GM23338 (cell line): ENCODE results near the gene RYR3. TPM values are rescaled to one million over a fixed set of nuclear protein-coding genes. Genes with fewer than 3 reads are reported as not detected.

Source experiments
- ATAC-seq: fragments of 200-7000 bp; cut with Tn5 transposase; 3 replicates; pipeline ENCODE4 v1.9.1; 2020
- DNase-seq: peaks from one replicate; pipeline ENCODE4 v3.0.0-alpha.2; 2015; ENCODE audit warnings: low spot score
- H2AFZ ChIP-seq: fragments of 200-600 bp; sonication (generic); 2 replicates; pipeline ENCODE4 v1.8.0; 2016; ENCODE audit warnings: antibody characterized with exemption, mild to moderate bottlenecking, moderate library complexity
- H3F3A ChIP-seq: fragments of 200-600 bp; sonication (generic); replicated peaks from 2 replicates; pipeline ENCODE4 v1.8.0; 2017; ENCODE audit warnings: antibody characterized with exemption, mixed run types, low read depth
- H3K27ac ChIP-seq: fragments of 200-600 bp; sonication (generic); 2 replicates; pipeline ENCODE4 v1.6.1; 2016; ENCODE audit warnings: low read depth
- H3K27me3 ChIP-seq: fragments of 200-600 bp; sonication (generic); 2 replicates; pipeline ENCODE4 v1.8.0; 2016; ENCODE audit warnings: mild to moderate bottlenecking, mixed run types, moderate library complexity; ENCODE audit not compliant: insufficient read depth
- H3K36me3 ChIP-seq: fragments of 200-600 bp; sonication (generic); 2 replicates; pipeline ENCODE4 v1.8.0; 2016; ENCODE audit warnings: mild to moderate bottlenecking; ENCODE audit not compliant: insufficient read depth
- H3K4me1 ChIP-seq: fragments of 200-600 bp; sonication (generic); 2 replicates; pipeline ENCODE4 v1.8.0; 2016; ENCODE audit warnings: mild to moderate bottlenecking, moderate library complexity; ENCODE audit not compliant: insufficient read depth
- H3K4me2 ChIP-seq: fragments of 200-600 bp; sonication (generic); 2 replicates; pipeline ENCODE4 v1.7.1; 2017; ENCODE audit warnings: mixed run types
- H3K4me3 ChIP-seq: fragments of 200-600 bp; sonication (generic); 2 replicates; pipeline ENCODE4 v1.6.1; 2016; ENCODE audit warnings: mixed run types
- H3K79me2 ChIP-seq: fragments of 200-600 bp; sonication (generic); replicated peaks from 2 replicates; pipeline ENCODE4 v1.8.0; 2017; ENCODE audit warnings: mild to moderate bottlenecking; ENCODE audit not compliant: insufficient read depth
- H3K9me2 ChIP-seq: fragments of 200-600 bp; sonication (generic); 2 replicates; pipeline ENCODE4 v1.8.0; 2017; ENCODE audit not compliant: insufficient read depth
- H4K20me1 ChIP-seq: fragments of 200-600 bp; sonication (generic); replicated peaks from 2 replicates; pipeline ENCODE4 v1.8.0; 2017; ENCODE audit warnings: mild to moderate bottlenecking; ENCODE audit not compliant: insufficient read depth
- H3K27ac Mint-ChIP-seq: 2 replicates; pipeline ENCODE4 v1.8.0; 2020; ENCODE audit warnings: inconsistent platforms, mild to moderate bottlenecking, moderate library complexity, mixed read lengths
- H3K27me3 Mint-ChIP-seq: 3 replicates; pipeline ENCODE4 v1.8.0; 2022; ENCODE audit warnings: low read depth, mild to moderate bottlenecking, moderate library complexity, mixed read lengths, inconsistent platforms; ENCODE audit not compliant: insufficient read depth, poor library complexity
- H3K36me3 Mint-ChIP-seq: 3 replicates; pipeline ENCODE4 v1.8.0; 2021; ENCODE audit warnings: low read depth, mild to moderate bottlenecking, inconsistent platforms, moderate library complexity, mixed read lengths
- H3K4me1 Mint-ChIP-seq: 3 replicates; pipeline ENCODE4 v1.8.0; 2020; ENCODE audit warnings: mild to moderate bottlenecking, inconsistent platforms, mixed read lengths
- H3K4me3 Mint-ChIP-seq: 3 replicates; pipeline ENCODE4 v1.8.0; 2021; ENCODE audit warnings: moderate library complexity, mild to moderate bottlenecking, inconsistent platforms, mixed read lengths
- H3K9me3 Mint-ChIP-seq: 3 replicates; pipeline ENCODE4 v1.8.0; 2020; ENCODE audit warnings: moderate library complexity, mild to moderate bottlenecking, inconsistent platforms, mixed read lengths
- CTCF ChIP-seq, 2 experiments: fragments of 200-600 bp in 1 of 2; sonication (generic) in 1 of 2; conservative IDR thresholded peaks; 2 replicates each; pipeline versions ENCODE4 v1.5.1 to v1.6.1; 2016 to 2017; ENCODE audit warnings: antibody characterized with exemption in 2 of 2, low read depth in 2 of 2, mild to moderate bottlenecking in 2 of 2, moderate library complexity in 1 of 2
- EZH2phosphoT487 ChIP-seq: fragments of 200-600 bp; sonication (generic); IDR thresholded peaks from one replicate; pipeline ENCODE4 v1.8.1; 2018; ENCODE audit warnings: antibody characterized with exemption; ENCODE audit not compliant: unreplicated experiment
- JUNB ChIP-seq: IDR thresholded peaks from one replicate; pipeline ENCODE4 v1.6.1; 2016; ENCODE audit warnings: antibody characterized with exemption; ENCODE audit not compliant: unreplicated experiment
- ZNF462 ChIP-seq: fragments of 250-450 bp; sonication (Bioruptor Pico); IDR thresholded peaks from 2 replicates; pipeline ENCODE4 v1.5.0; 2020; ENCODE audit warnings: mild to moderate bottlenecking, moderate library complexity
- polyA plus RNA-seq: library from polyadenylated mRNA; unstranded; fragments of >200 nt; fragmentation: Nextera tagmentation; extraction: Ambion mirVana; gene quantifications from 2 replicates; pipeline ENCODE4 v1.2.1, GENCODE V29; 2016
- total RNA-seq: library from RNA; depleted of rRNA; stranded (reverse); fragments of >200 nt; shearing (Covaris generic); gene quantifications from 2 replicates; pipeline ENCODE4 v1.2.3, GENCODE V29; 2014

The RYR3 gene
- total and polyA plus RNA-seq, 2 experiments from 2014 or later: 1.1 to 1.2 TPM

- TF ChIP-seq ZNF462 (CRISPR knock-in tag) (no peak), CTCF (conservative IDR thresholded peaks at IDR 0.05; ENCODE audit: low read depth in 2 of 2) (no peak), JUNB (no peak)
Measured at GRCh38 chr15:33621141-33621540, 310.4 kb downstream of the RYR3 start (continued).

- Mint-ChIP-seq H3K27me3 (peaks cover 4% of the 10 kb centered on the region), H3K27ac (no peak overlapping the region), H3K4me1 (peaks cover 17% of the 10 kb centered on the region; the same call in 2 of the 3 replicates), H3K4me3 (no peak overlapping the region), H3K9me3 (peaks cover 23% of the 10 kb centered on the region), H3K36me3 (peaks cover 14% of the 10 kb centered on the region)
- Histone ChIP-seq H3K4me1 (peaks cover 8% of the 10 kb centered on the region), H3K4me3 (no peak overlapping the region), H3K27me3 (no peaks in the 10 kb centered on the region), H3K79me2 (no peaks in the 10 kb centered on the region), H3K4me2 (no peak overlapping the region), H3K27ac (no peak overlapping the region), H3K36me3 (no peaks in the 10 kb centered on the region), H3F3A (no peaks in the 10 kb centered on the region), H3K9me2 (peaks cover 7% of the 10 kb centered on the region), H4K20me1 (no peaks in the 10 kb centered on the region), H2AFZ (no peak overlapping the region)
- peak; percentile 75 for ATAC-seq
- DNase-seq: peak; percentile 41
- TF ChIP-seq ZNF462 (CRISPR knock-in tag): no peak
- no peak for TF ChIP-seq EZH2phosphoT487
Measured at GRCh38 chr15:33623010-33623409, 312.2 kb downstream of the RYR3 start.
